NAMALWA (cell line): ENCODE results near the gene MYO1H.
"Not testable (repeated sequence)": the region's sequence is repeated elsewhere in the genome, so short reads cannot be mapped to it uniquely, and the experiment has no call there.

Experiments used
- DNase-seq: peaks from one replicate; pipeline ENCODE4 v3.0.0-alpha.2; 2015; ENCODE audit warnings: low spot score

MYO1H gene

GRCh38 chr12:109473006-109473405 lies 125.3 kb downstream of the MYO1H start:
- DNase-seq, result no peak

- not testable (repeated sequence) for DNase-seq
Observed at GRCh38 chr12:109473526-109474270, 126.0 kb downstream of the MYO1H start.

- no peak for DNase-seq
Observed at GRCh38 chr12:109475121-109475520, 127.4 kb downstream of the MYO1H start.

- peak; percentile 5 for DNase-seq
Observed at GRCh38 chr12:109475993-109476806, 128.5 kb downstream of the MYO1H start.

- no peak for DNase-seq
Observed at GRCh38 chr12:109476807-109477184, 129.1 kb downstream of the MYO1H start.

- peak; percentile 88 for DNase-seq
Observed at GRCh38 chr12:109477185-109477962, 129.7 kb downstream of the MYO1H start, which contains the start of the genes KCTD10 and UBE3B. KCTD10 (minus strand) TSS chr12:109477300; CDS start chr12:109477262, 38 bp downstream. UBE3B (plus strand) TSS chr12:109477634; CDS start chr12:109483552, 5,918 bp downstream.

GRCh38 chr12:109477963-109478315 lies 130.2 kb downstream of the MYO1H start:
- no peak for DNase-seq

GRCh38 chr12:109479761-109480160 lies 132.1 kb downstream of the MYO1H start:
- DNase-seq, result no peak

- DNase-seq, result no peak
Observed at GRCh38 chr12:109480356-109480755, 132.7 kb downstream of the MYO1H start.

GRCh38 chr12:109481863-109482262 lies 134.2 kb downstream of the MYO1H start:
- no peak for DNase-seq

- no peak for DNase-seq
Observed at GRCh38 chr12:109482491-109482890, 134.8 kb downstream of the MYO1H start.

GRCh38 chr12:109482894-109483293 lies 135.2 kb downstream of the MYO1H start:
- no peak for DNase-seq

- no peak for DNase-seq
Observed at GRCh38 chr12:109483346-109483745, 135.6 kb downstream of the MYO1H start.

GRCh38 chr12:109485201-109485600 lies 137.5 kb downstream of the MYO1H start:
- DNase-seq, result no peak

- no peak for DNase-seq
Observed at GRCh38 chr12:109487181-109488050, 139.7 kb downstream of the MYO1H start.

GRCh38 chr12:109488051-109488665 lies 140.5 kb downstream of the MYO1H start:
- no peak for DNase-seq

GRCh38 chr12:109489016-109489954 lies 141.6 kb downstream of the MYO1H start:
- no peak for DNase-seq

- DNase-seq, result no peak
Observed at GRCh38 chr12:109489955-109490565, 142.4 kb downstream of the MYO1H start.

- DNase-seq, result no peak
Observed at GRCh38 chr12:109491671-109492070, 144.0 kb downstream of the MYO1H start.
